ENCODE results near the gene CD1B.
"Not testable (repeated sequence)": the region's sequence is repeated elsewhere in the genome, so short reads cannot be mapped to it uniquely, and the experiment has no call there.

The CD1B gene

GRCh38 chr1:158331481-158332150 is at the start of gene CD1B:
TSS of gene CD1B (minus strand) at chr1:158331531. CDS start at chr1:158331423, 108 bp downstream.
- Mint-ChIP-seq H3K27me3 (no peaks in the 10 kb centered on the region), H3K4me3 (no peak within 1 kb of the TSS), H3K36me3 (no peaks in the 10 kb centered on the region), H3K27ac (no peak within 1 kb of the TSS), H3K9me3 (no peaks in the 10 kb centered on the region), H3K4me1 (peaks cover 24% of the 10 kb centered on the region)
- no peak for ATAC-seq (ENCODE audit: low read depth)
- DNase-seq (ENCODE audit: low spot score in 2 of 2) = no peak

- no peak overlapping the region for H3K4me3 Mint-ChIP-seq
- H3K4me1 Mint-ChIP-seq = peaks cover 3% of the 10 kb centered on the region
- H3K9me3 Mint-ChIP-seq = peaks cover 11% of the 10 kb centered on the region
- ATAC-seq (ENCODE audit: low read depth) (no peak), DNase-seq (ENCODE audit: low spot score in 2 of 2) (no peak)
- H3K36me3 Mint-ChIP-seq = peaks cover 2% of the 10 kb centered on the region
- no peaks in the 10 kb centered on the region for H3K27me3 Mint-ChIP-seq
- no peak overlapping the region for H3K27ac Mint-ChIP-seq
Observed at GRCh38 chr1:158374860-158375259, 43.5 kb upstream of the CD1B start.

- not testable (repeated sequence) for H3K4me3 Mint-ChIP-seq; ATAC-seq (ENCODE audit: low read depth); H3K27ac Mint-ChIP-seq; H3K4me1 Mint-ChIP-seq; H3K36me3 Mint-ChIP-seq; DNase-seq (ENCODE audit: low spot score in 2 of 2); H3K27me3 Mint-ChIP-seq
- peaks cover 11% of the 10 kb centered on the region for H3K9me3 Mint-ChIP-seq
Observed at GRCh38 chr1:158374101-158374500, 42.8 kb upstream of the CD1B start.

- peaks cover 2% of the 10 kb centered on the region for H3K36me3 Mint-ChIP-seq
- DNase-seq (ENCODE audit: low spot score in 2 of 2) (no peak), ATAC-seq (ENCODE audit: low read depth) (no peak)
- H3K4me1 Mint-ChIP-seq = peaks cover 3% of the 10 kb centered on the region
- no peaks in the 10 kb centered on the region for H3K27me3 Mint-ChIP-seq
- H3K27ac Mint-ChIP-seq = no peak overlapping the region
- H3K4me3 Mint-ChIP-seq = no peak overlapping the region
- peaks cover 10% of the 10 kb centered on the region for H3K9me3 Mint-ChIP-seq
Observed at GRCh38 chr1:158371188-158371953, 40.0 kb upstream of the CD1B start.

- peaks cover 2% of the 10 kb centered on the region for H3K36me3 Mint-ChIP-seq
- H3K4me3 Mint-ChIP-seq = no peak overlapping the region
- DNase-seq (ENCODE audit: low spot score in 2 of 2) (no peak), ATAC-seq (ENCODE audit: low read depth) (no peak)
- no peak overlapping the region for H3K27ac Mint-ChIP-seq
- H3K27me3 Mint-ChIP-seq = peaks cover 3% of the 10 kb centered on the region
- peaks cover 9% of the 10 kb centered on the region for H3K9me3 Mint-ChIP-seq
- H3K4me1 Mint-ChIP-seq = no peaks in the 10 kb centered on the region
Observed at GRCh38 chr1:158366783-158367182, 35.5 kb upstream of the CD1B start.

- H3K27me3 Mint-ChIP-seq = peaks cover 3% of the 10 kb centered on the region
- DNase-seq (ENCODE audit: low spot score in 2 of 2) (no peak), ATAC-seq (ENCODE audit: low read depth) (no peak)
- peaks cover 3% of the 10 kb centered on the region for H3K4me1 Mint-ChIP-seq
- H3K4me3 Mint-ChIP-seq = no peak overlapping the region
- peaks cover 2% of the 10 kb centered on the region for H3K36me3 Mint-ChIP-seq
- no peak overlapping the region for H3K27ac Mint-ChIP-seq
- peaks cover 4% of the 10 kb centered on the region for H3K9me3 Mint-ChIP-seq
Observed at GRCh38 chr1:158362941-158363340, 31.6 kb upstream of the CD1B start.

- ATAC-seq (ENCODE audit: low read depth) (no peak), DNase-seq (ENCODE audit: low spot score in 2 of 2) (no peak)
- peaks cover 4% of the 10 kb centered on the region for H3K9me3 Mint-ChIP-seq
- H3K27me3 Mint-ChIP-seq = peaks cover 3% of the 10 kb centered on the region
- no peak overlapping the region for H3K4me3 Mint-ChIP-seq
- H3K36me3 Mint-ChIP-seq = peaks cover 2% of the 10 kb centered on the region
- H3K4me1 Mint-ChIP-seq = peaks cover 3% of the 10 kb centered on the region
- no peak overlapping the region for H3K27ac Mint-ChIP-seq
Observed at GRCh38 chr1:158362482-158362881, 31.2 kb upstream of the CD1B start.

GRCh38 chr1:158357441-158357840 is 26.1 kb upstream of the CD1B start:
- no peak for ATAC-seq (ENCODE audit: low read depth)
- Mint-ChIP-seq H3K27me3 (no peaks in the 10 kb centered on the region), H3K4me1 (peaks cover 19% of the 10 kb centered on the region), H3K27ac (no peak overlapping the region), H3K36me3 (no peaks in the 10 kb centered on the region), H3K9me3 (no peaks in the 10 kb centered on the region), H3K4me3 (no peak overlapping the region)
- no peak for DNase-seq (ENCODE audit: low spot score in 2 of 2)

GRCh38 chr1:158356616-158357015 is 25.3 kb upstream of the CD1B start:
- Mint-ChIP-seq H3K9me3 (no peaks in the 10 kb centered on the region), H3K27ac (no peak overlapping the region), H3K4me3 (no peak overlapping the region), H3K4me1 (peaks cover 19% of the 10 kb centered on the region), H3K27me3 (no peaks in the 10 kb centered on the region), H3K36me3 (no peaks in the 10 kb centered on the region)
- DNase-seq (ENCODE audit: low spot score in 2 of 2) = no peak
- no peak for ATAC-seq (ENCODE audit: low read depth)

- Mint-ChIP-seq H3K9me3 (no peaks in the 10 kb centered on the region), H3K4me1 (peaks cover 19% of the 10 kb centered on the region), H3K27me3 (no peaks in the 10 kb centered on the region), H3K4me3 (no peak overlapping the region), H3K36me3 (no peaks in the 10 kb centered on the region), H3K27ac (no peak overlapping the region)
- DNase-seq (ENCODE audit: low spot score in 2 of 2) (no peak), ATAC-seq (ENCODE audit: low read depth) (no peak)
Observed at GRCh38 chr1:158355773-158356285, 24.5 kb upstream of the CD1B start.

GRCh38 chr1:158354255-158354654 is 22.9 kb upstream of the CD1B start:
- no peak for DNase-seq (ENCODE audit: low spot score in 2 of 2)
- H3K27ac Mint-ChIP-seq = no peak overlapping the region
- H3K9me3 Mint-ChIP-seq = no peaks in the 10 kb centered on the region
- no peaks in the 10 kb centered on the region for H3K36me3 Mint-ChIP-seq
- H3K4me3 Mint-ChIP-seq = no peak overlapping the region
- H3K4me1 Mint-ChIP-seq = peaks cover 16% of the 10 kb centered on the region
- ATAC-seq (ENCODE audit: low read depth) = no peak
- no peaks in the 10 kb centered on the region for H3K27me3 Mint-ChIP-seq

- Mint-ChIP-seq H3K36me3 (no peaks in the 10 kb centered on the region), H3K9me3 (no peaks in the 10 kb centered on the region), H3K4me3 (no peak within 1 kb of the TSS), H3K4me1 (peaks cover 16% of the 10 kb centered on the region), H3K27ac (peak within 1 kb of the TSS; percentile 45), H3K27me3 (no peaks in the 10 kb centered on the region)
- DNase-seq (ENCODE audit: low spot score in 2 of 2) = no peak
- ATAC-seq (ENCODE audit: low read depth) = peak; percentile 50
Observed at GRCh38 chr1:158353303-158354075, 22.2 kb upstream of the CD1B start, which contains the start of gene CD1E. TSS of gene CD1E (plus strand) at chr1:158353894. CDS start at chr1:158353989, 95 bp downstream.

- not testable (repeated sequence) for H3K9me3 Mint-ChIP-seq, H3K4me1 Mint-ChIP-seq, H3K36me3 Mint-ChIP-seq
Observed at GRCh38 chr1:158348946-158349345, 17.6 kb upstream of the CD1B start.

GRCh38 chr1:158336413-158336812 is 5.1 kb upstream of the CD1B start:
- not testable (repeated sequence) for H3K4me3 Mint-ChIP-seq; H3K9me3 Mint-ChIP-seq; ATAC-seq (ENCODE audit: low read depth); H3K27ac Mint-ChIP-seq; DNase-seq (ENCODE audit: low spot score in 2 of 2); H3K27me3 Mint-ChIP-seq; H3K36me3 Mint-ChIP-seq
- H3K4me1 Mint-ChIP-seq = peaks cover 21% of the 10 kb centered on the region

More at GRCh38 chr1:158348946-158349345, 17.6 kb upstream of the CD1B start:
- H3K27ac Mint-ChIP-seq; H3K4me3 Mint-ChIP-seq; ATAC-seq (ENCODE audit: low read depth); H3K27me3 Mint-ChIP-seq; DNase-seq (ENCODE audit: low spot score in 2 of 2): not testable (repeated sequence)
